Peyer's patch (tissue), 4 donors: ENCODE data around the gene KLHL22.
"Not testable (repeated sequence)": the region's sequence is repeated elsewhere in the genome, so short reads cannot be mapped to it uniquely, and the experiment has no call there.

ENCODE experiments used
- CTCF ChIP-seq, 6 experiments: fragments of 450-650 bp in 4 of 6; fragments of 200-600 bp in 2 of 6; sonication (generic) in 1 of 6; IDR thresholded peaks; one replicate each; pipeline ENCODE4 v1.5.1; 2017 to 2019; ENCODE audit warnings: antibody characterized with exemption in 6 of 6, mild to moderate bottlenecking in 3 of 6, moderate library complexity in 1 of 6
- POLR2A ChIP-seq, 2 donors: fragments of 450-650 bp; IDR thresholded peaks; one replicate each; pipeline ENCODE4 v1.5.1; 2017; ENCODE audit warnings: antibody characterized with exemption in 2 of 2, mild to moderate bottlenecking in 2 of 2, moderate library complexity in 2 of 2

DNA sequence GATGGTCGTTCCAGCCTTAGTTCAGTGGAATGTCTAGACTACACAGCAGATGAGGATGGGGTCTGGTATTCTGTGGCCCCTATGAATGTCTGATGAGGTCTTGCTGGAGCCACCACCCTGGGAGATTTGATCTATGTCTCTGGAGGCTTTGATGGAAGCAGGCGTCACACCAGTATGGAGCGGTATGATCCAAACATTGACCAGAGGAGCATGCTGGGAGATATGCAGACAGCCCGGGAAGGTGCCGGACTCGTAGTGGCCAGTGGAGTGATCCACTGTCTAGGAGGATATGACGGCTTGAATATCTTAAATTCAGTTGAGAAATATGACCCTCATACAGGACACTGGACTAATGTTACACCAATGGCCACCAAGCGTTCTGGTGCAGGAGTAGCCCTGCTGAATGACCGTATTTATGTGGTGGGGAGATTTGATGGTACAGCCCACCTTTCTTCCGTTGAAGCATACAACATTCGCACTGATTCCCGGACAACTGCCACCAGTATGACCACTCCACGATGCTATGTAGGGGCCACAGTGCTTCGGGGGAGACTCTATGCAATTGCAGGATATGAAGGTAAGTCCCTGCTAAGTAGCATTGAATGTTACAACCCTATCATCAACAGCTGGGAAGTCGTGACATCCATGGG is 44.3 kb downstream of the KLHL22 start:
- TF ChIP-seq POLR2A, CTCF (IDR thresholded peaks at IDR 0.05): not testable (repeated sequence)
